NOMO-1 treated with dmso at 0.1 percent for 144 hours (cell line): ENCODE data around the gene ZNF334.

Experiments used
- DNase-seq: peaks from one replicate; lab custom pipeline; 2025; ENCODE audit not compliant: unreplicated experiment; lab: John Stamatoyannopoulos, UW

The ZNF334 gene

GRCh38 chr20:46488451-46488850, 24.9 kb downstream of the ZNF334 start:
- DNase-seq: no peak

DNA sequence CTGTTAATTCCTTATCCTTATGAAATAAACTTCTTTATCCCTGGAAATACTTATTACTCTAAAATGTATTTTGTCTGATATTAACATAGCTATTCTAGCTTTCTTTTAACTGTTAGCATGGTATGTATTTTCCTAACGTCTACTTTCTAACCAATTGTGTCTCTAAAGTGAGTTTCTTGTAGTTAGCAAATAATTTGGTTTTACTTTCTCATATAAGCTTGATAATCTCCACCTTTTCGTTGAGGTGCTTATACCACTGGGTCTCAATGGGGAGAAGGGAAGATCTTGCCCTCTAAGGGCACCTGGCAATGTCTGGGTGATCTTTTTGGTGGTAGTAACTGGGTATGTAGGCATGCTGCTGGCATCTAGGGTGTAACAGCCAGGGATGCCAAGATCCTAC, 25.7 kb downstream of the ZNF334 start:
- DNase-seq: no peak

DNA sequence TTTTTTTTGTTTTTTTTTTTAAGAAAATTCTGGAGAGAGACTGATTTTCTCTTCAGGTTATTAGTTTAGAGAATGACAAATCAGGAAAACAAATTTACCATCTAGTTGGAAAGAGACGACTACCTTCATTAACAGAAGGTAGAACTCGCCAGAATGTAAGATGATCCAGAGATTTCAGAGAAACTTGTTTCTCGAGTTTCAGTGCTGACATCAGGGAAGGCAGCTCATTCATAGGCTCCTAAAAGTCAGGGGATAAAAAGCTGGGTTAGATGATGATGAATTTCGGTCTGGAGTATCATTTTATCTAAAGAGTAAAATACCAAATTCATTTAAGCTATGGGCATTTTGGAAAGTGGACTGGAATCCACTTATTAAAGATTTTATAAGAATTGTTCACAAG, 27.9 kb downstream of the ZNF334 start:
- DNase-seq: no peak

DNA sequence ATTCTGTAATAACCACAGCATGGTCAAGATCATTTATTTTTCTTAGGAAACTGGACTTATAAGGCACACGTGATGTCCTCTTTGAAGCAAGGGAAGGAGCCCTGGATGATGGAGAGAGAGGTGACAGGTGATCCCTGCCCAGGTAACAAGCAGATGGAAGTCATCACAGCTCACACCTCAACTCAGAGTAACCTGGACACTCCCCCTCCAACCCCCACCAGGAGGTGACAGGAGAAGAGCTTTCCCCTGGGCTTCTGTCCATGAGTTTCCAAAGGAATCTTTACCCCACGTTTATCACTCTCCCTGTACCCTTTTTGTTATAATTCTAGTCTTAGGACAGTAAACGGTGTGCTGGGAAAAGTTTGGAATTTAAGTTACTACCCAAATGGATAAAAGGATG, 28.4 kb downstream of the ZNF334 start:
- no peak for DNase-seq

GRCh38 chr20:46483879-46484278, 29.5 kb downstream of the ZNF334 start:
- no peak for DNase-seq

DNA sequence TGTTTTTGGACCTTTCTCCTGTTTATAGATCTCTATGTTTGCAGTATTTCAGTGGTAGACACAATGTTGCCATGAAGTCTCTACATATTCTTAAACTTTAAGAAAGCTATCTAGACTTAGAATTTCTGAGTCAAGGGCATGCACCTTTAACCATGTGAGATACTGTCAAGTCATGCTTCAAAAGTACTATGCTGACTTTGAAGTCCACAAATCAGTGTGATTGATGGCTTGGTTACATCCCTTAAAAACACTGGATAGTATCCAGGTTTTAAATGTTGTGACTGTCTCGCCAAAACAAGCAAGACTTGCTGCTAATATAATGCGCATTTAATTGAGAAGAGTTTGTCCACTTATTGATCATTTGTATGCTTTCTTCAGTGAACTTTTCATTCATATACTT, 30.5 kb downstream of the ZNF334 start:
- no peak for DNase-seq

DNA sequence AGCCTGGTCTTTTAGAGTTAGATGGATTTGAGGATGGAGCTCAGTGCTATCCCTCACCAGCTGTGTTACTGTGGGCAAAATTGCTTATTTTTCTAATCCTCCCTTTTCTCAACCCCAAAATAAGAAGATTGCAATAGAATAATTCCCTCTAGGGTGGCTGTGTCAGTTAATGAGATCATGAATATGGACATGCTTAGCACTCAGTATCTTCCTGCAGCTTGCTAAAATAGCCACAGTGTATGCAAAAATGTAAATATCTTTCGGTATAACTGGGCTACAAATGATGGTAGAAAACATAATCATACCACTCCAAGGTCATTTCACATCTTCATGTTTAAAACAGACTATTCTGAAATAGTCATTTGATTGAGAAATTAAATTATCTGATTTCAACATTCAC, 35.7 kb downstream of the ZNF334 start:
- DNase-seq: no peak

DNA sequence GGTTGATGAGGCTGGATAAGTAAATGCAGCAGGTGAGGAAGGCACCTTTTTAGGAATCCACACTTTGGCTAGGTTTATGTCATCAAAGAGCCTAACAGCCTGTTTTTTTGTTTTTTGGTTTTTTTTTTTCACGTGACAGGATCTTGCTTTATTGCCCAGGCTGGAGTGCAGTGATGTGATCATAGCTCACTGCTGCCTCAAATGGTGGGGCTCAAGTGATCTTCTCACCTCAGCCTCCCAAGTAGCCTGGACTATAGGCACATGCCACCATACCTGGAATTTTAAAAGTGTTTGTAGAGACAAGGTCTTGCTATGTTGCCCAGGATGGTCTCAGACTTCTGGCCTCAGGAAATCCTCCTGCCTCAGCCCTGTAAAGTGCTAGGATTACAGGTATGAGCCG, 36.1 kb downstream of the ZNF334 start:
- DNase-seq: no peak

DNA sequence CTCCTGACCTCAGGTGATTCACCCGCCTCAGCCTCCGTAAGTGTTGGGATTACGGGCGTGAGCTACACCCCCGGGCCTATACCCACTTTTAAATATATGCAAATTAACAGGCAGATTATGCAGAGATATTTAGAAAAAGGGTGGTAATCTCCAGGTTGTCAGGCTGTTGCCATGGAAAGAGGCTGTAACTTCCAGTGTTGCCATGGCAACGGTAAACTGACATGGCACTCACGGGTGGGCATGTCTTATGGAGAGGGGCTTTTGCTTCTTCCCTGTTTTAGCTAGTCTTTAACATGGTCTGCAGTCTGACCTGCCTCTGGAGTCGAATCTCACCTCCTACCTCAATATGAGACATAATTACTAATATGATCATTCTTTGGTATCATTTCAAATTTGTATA, 44.9 kb downstream of the ZNF334 start:
- no peak for DNase-seq

DNA sequence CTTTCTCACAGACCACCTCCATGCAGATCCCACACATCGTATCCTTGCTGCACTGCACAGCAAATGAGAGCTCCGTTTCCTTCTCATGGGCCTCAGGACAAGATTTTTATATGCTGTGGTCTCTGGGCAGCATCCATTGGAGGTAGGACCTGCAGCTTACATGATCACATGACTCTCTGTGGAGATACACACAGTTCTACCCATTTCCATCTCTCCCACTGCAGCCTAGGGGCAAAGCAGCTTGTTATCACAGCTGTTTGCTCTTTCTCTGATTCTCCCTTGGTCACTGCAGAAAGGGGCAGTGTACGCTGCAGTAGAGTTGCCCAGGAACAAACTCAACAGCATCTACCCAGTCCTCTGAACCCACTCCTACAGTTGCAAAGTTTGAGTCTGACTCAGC, 48.9 kb downstream of the ZNF334 start:
- no peak for DNase-seq

GRCh38 chr20:46463852-46464251, 49.5 kb downstream of the ZNF334 start:
- no peak for DNase-seq

GRCh38 chr20:46461808-46462207, 51.6 kb downstream of the ZNF334 start:
- DNase-seq: no peak

DNA sequence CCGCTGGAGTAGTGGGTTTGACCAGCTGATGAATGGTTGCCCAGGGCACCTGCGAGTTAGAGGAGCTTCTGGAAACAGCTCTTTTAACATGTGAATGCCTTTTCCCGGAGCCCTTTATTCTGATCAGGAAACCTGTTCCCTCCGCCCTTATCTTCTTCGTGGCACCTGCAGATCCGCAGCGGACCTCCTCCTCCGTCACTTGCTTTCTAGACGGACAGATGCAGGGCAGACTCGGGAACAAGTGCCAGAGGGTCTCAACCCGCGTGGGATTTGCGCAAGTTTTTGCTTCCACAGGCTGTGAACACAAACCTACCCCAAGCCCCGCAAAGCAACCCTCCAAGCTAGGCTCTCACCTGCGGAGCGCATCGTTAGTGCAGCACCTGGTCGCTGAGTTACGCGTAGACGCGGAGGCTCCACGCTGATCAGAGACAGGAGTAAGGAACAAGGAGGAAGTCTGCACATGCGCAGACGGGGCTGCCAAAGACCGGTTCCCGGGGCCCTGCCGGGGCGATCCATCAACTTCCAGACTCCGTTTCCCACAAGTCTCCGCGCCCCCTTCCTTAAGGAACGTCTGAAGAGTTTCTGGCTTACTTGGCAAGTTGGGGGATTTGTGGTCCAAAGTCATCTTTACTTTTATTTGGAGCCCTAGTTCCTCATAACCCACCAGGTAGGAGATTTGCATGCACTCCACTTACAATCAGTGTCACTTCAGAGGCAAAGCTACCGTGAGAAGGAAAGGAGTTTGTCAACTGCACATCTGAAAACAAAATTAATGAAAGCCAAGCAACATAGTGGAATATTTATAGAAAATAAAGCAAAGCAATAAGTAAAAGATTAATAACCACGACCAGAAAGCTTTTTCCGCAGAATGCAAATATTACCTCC, 54.3 kb downstream of the ZNF334 start:
- no peak for DNase-seq

- DNase-seq: no peak
Measured at GRCh38 chr20:46456255-46457028, 56.9 kb downstream of the ZNF334 start.

DNA sequence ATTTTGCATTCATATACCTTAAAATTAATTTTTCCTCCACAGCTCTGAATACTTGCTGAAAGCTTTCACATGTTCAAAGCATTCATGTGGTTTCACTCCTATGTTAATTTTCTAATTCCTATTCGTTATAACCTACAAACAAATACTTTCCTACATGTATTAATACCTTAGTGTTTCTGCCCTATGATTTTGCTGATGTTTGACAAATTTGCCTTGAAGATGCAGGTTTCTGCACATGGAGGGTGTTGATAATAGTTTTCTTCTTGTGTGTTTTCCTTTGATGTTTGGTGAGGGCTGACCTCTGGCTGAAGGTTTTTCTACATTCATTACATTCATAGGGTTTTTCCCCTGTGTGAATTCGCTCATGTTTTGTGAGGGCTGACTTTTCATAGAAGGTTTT, 57.6 kb downstream of the ZNF334 start:
- DNase-seq: no peak
